Stomach (tissue), 4 donors: Measurements from ENCODE around the gene LGMN.

Experiments used
- POLR2A ChIP-seq, 4 donors: fragments of 450-650 bp; IDR thresholded peaks; one replicate each; pipeline ENCODE4 v1.6.1; 2016; ENCODE audit warnings: antibody characterized with exemption in 4 of 4, control low read depth in 2 of 4, mild to moderate bottlenecking in 1 of 4, moderate library complexity in 1 of 4
- TF ChIP-seq, protein P1 (sequence below), 7 experiments: fragments of 450-650 bp in 4 of 7; fragments of 200-600 bp in 3 of 7; sonication (generic) in 3 of 7; IDR thresholded peaks; one replicate each; pipeline ENCODE4 v1.5.1; 2016 to 2019; ENCODE audit warnings: antibody characterized with exemption in 7 of 7, control low read depth in 2 of 7, mild to moderate bottlenecking in 1 of 7

DNA sequence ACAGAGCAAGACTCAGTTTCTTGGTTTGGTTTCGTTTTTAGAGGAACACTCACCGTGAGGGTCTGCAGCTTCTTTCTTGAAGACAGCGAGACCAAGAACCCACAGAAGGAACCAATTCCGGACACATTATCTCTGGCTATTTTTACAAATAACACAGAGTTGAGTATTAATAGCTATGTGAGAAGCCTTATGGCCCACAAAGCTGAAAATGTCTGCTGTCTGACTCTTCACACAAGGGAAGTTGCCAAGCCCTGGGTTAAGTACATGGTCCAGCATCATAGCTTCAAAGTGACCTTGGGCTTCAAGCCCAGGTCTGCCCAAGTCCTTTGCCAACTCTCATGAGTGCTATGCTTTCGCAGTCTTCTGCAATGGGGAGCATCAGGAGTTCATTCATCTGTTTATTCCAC lies 2.6 kb upstream of the LGMN start:
- TF ChIP-seq, protein P1, sequence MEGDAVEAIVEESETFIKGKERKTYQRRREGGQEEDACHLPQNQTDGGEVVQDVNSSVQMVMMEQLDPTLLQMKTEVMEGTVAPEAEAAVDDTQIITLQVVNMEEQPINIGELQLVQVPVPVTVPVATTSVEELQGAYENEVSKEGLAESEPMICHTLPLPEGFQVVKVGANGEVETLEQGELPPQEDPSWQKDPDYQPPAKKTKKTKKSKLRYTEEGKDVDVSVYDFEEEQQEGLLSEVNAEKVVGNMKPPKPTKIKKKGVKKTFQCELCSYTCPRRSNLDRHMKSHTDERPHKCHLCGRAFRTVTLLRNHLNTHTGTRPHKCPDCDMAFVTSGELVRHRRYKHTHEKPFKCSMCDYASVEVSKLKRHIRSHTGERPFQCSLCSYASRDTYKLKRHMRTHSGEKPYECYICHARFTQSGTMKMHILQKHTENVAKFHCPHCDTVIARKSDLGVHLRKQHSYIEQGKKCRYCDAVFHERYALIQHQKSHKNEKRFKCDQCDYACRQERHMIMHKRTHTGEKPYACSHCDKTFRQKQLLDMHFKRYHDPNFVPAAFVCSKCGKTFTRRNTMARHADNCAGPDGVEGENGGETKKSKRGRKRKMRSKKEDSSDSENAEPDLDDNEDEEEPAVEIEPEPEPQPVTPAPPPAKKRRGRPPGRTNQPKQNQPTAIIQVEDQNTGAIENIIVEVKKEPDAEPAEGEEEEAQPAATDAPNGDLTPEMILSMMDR (IDR thresholded peaks at IDR 0.05): no peak
- TF ChIP-seq POLR2A (IDR thresholded peaks at IDR 0.05): no peak
